Esophagus muscularis mucosa (tissue), 4 donors: ENCODE measurements around the gene TBC1D22A. TPM values are rescaled to one million over a fixed set of nuclear protein-coding genes. Genes with fewer than 3 reads are reported as not detected.

ENCODE experiments used
- DNase-seq: peaks from one replicate; pipeline ENCODE4 v3.0.0-alpha.2; 2017; ENCODE audit errors: extremely low spot score
- H3K27ac ChIP-seq, 4 donors: fragments of 200-600 bp; sonication (generic); replicated peaks in 1 of 4; 1 replicate in 3 of 4; 2 replicates in 1 of 4; pipeline ENCODE4 v1.5.1; 2016 to 2019; ENCODE audit warnings: mild to moderate bottlenecking in 1 of 4
- H3K27me3 ChIP-seq, 4 donors: fragments of 200-600 bp; sonication (generic); one replicate each; pipeline versions ENCODE4 v1.5.1 to v1.6.0; 2016 to 2019
- H3K36me3 ChIP-seq, 4 donors: fragments of 200-600 bp; sonication (generic); one replicate each; pipeline ENCODE4 v1.5.1; 2016 to 2019
- H3K4me1 ChIP-seq, 4 donors: fragments of 200-600 bp; sonication (generic); one replicate each; pipeline ENCODE4 v1.5.1; 2016 to 2019
- H3K4me3 ChIP-seq, 4 donors: fragments of 200-600 bp; sonication (generic); 1 replicate in 2 of 4; 2 replicates in 2 of 4; pipeline ENCODE4 v1.5.1; 2016 to 2019; ENCODE audit warnings: mild to moderate bottlenecking in 4 of 4, moderate library complexity in 1 of 4
- H3K9me3 ChIP-seq, 4 donors: fragments of 200-600 bp; sonication (generic); 1 replicate in 3 of 4; 2 replicates in 1 of 4; pipeline ENCODE4 v1.5.1; 2016 to 2019
- EP300 ChIP-seq: sonication (generic); formaldehyde crosslinking; IDR thresholded peaks from one replicate; pipeline ENCODE4 v1.6.1; 2017; ENCODE audit warnings: antibody characterized with exemption
- POLR2A ChIP-seq: fragments of 450-650 bp; IDR thresholded peaks from one replicate; pipeline ENCODE4 v1.6.1; 2017; ENCODE audit warnings: antibody characterized with exemption, moderate library complexity, mild to moderate bottlenecking, low read depth
- POLR2AphosphoS5 ChIP-seq, 2 donors: sonication (generic); formaldehyde crosslinking; IDR thresholded peaks; one replicate each; pipeline ENCODE4 v1.6.1; 2017; ENCODE audit warnings: antibody characterized with exemption in 2 of 2
- WGBS: methylation state at CpG from one replicate; pipeline ENCODE4 v1.1.5; 2018; 5-methylcytosine and 5-hydroxymethylcytosine counted together
- intact Hi-C: fragments of 100-400 bp; cut with DNase I; formaldehyde crosslinking; loops from one replicate; pipeline ENCODE4 v1.15.1; 2023
- total RNA-seq, 4 donors: library from RNA; depleted of rRNA; stranded (reverse); fragments of >200 nt; gene quantifications; one replicate each; pipeline versions ENCODE4 v1.1.0 to v1.2.1, GENCODE V29; 2016
- TF ChIP-seq, protein P1 (sequence below), 3 experiments: fragments of 200-600 bp in 2 of 3; fragments of 450-650 bp in 1 of 3; sonication (generic) in 2 of 3; IDR thresholded peaks; one replicate each; pipeline ENCODE4 v1.5.1; 2017 to 2019; ENCODE audit warnings: antibody characterized with exemption in 3 of 3, mild to moderate bottlenecking in 2 of 3, moderate library complexity in 1 of 3

TBC1D22A gene
- total RNA-seq, 4 donors from 2014 or later = 15.2 to 20.7 (median 18.8) TPM

DNA sequence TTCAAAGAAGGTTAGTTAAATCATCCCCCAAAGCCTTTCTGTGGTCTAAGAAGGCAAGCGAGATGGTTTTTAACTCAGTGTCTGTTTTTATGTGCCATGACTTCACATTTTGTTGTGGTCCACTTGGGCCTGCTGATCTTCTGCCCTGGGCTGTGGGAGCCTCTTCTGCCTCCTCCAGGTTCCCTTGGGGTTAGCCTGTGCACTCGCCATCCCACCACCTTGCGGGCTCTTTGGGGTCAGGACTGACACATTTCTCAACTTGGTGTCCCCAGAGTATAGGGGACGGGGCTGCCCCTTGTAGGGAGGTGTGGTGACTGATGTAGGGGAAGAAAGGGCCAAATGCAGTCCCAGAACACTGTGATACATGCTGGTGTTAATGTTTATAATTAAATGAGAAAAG is 207.0 kb downstream of the TBC1D22A start:
- H3K9me3 ChIP-seq = no peaks in the 10 kb centered on the region
- no peak overlapping the region for H3K27ac ChIP-seq
- DNase-seq = no peak
- peaks cover 0 to 10% (median 5%) of the 10 kb centered on the region in 4 donors for H3K36me3 ChIP-seq
- H3K4me3 ChIP-seq = no peak overlapping the region
- 94% methylated on average over 4 of the region's 4 CpGs for WGBS
- intact Hi-C loops = no loop called here
- H3K27me3 ChIP-seq = no peaks in the 10 kb centered on the region
- no peak for TF ChIP-seq POLR2A
- TF ChIP-seq POLR2AphosphoS5 (IDR thresholded peaks at IDR 0.05) = no peak
- TF ChIP-seq, protein P1, sequence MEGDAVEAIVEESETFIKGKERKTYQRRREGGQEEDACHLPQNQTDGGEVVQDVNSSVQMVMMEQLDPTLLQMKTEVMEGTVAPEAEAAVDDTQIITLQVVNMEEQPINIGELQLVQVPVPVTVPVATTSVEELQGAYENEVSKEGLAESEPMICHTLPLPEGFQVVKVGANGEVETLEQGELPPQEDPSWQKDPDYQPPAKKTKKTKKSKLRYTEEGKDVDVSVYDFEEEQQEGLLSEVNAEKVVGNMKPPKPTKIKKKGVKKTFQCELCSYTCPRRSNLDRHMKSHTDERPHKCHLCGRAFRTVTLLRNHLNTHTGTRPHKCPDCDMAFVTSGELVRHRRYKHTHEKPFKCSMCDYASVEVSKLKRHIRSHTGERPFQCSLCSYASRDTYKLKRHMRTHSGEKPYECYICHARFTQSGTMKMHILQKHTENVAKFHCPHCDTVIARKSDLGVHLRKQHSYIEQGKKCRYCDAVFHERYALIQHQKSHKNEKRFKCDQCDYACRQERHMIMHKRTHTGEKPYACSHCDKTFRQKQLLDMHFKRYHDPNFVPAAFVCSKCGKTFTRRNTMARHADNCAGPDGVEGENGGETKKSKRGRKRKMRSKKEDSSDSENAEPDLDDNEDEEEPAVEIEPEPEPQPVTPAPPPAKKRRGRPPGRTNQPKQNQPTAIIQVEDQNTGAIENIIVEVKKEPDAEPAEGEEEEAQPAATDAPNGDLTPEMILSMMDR (IDR thresholded peaks at IDR 0.05) = no peak
- TF ChIP-seq EP300 = no peak
- H3K4me1 ChIP-seq = peaks cover 8 to 25% (median 19%) of the 10 kb centered on the region in 4 donors

DNA sequence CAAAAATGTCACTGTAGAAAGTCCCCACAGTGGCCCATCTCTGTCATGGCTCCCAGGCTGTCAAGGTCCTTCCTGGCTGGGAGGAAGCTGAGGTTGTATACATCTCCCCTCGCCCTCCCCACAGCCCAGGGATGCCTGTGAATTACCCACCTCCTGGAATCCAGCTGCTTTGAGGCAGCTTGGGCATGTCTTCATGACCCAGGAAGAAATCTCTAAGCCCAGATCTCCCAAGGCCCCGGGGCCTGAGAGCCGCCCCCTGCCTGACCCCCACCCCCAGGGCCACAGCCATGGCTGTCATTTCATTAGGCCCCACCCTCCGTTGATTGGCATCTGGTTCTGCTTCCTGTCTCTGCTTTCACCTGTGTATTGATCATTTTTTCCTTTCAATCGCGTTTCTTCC is 207.5 kb downstream of the TBC1D22A start:
- Histone ChIP-seq H3K9me3 (no peaks in the 10 kb centered on the region), H3K27ac (no peak overlapping the region), H3K36me3 (peaks cover 0 to 15% (median 10%) of the 10 kb centered on the region in 4 donors), H3K27me3 (no peaks in the 10 kb centered on the region), H3K4me3 (no peak overlapping the region), H3K4me1 (peaks cover 8 to 25% (median 19%) of the 10 kb centered on the region in 4 donors)
- intact Hi-C loops = no loop called here
- TF ChIP-seq, protein P1 (IDR thresholded peaks at IDR 0.05) = no peak
- no peak for TF ChIP-seq POLR2A
- TF ChIP-seq EP300 = no peak
- TF ChIP-seq POLR2AphosphoS5 (IDR thresholded peaks at IDR 0.05) = no peak
- WGBS = 91% methylated on average over 6 of the region's 6 CpGs
- no peak for DNase-seq

DNA sequence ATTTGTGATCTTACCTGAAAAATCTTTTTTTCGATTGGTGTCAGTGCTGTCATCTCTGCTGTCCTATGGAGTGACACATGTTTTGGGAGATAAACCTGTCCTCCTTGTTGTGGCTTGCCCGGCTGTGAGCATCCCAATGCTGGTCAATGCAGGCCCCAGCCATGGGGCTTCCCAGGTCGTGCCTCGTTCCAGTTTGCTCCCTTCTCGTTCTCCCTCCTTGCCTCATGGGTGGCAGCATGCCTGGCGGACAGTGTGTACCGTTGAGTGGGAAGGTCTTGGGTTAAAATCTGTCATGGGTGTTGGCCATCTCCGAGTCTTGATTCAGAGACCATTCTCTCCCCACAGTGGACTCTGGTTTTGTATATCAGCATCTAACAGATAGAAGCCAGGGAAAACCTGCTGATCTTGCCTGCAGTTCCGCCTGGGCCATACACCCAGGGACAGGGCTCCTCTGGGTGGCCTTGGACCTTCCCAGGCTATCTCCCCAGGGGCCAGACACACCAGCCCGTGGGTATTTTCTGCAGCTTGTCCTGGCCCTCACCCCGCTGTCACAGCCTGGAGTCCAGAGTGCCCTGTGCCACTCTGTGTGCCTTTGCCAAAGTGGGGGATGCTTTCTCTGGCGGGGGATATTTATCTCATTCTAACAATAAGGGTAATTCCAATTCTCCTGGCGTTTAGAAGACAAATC is 208.1 kb downstream of the TBC1D22A start:
- Histone ChIP-seq H3K4me3 (no peak overlapping the region), H3K36me3 (peaks cover 0 to 19% (median 15%) of the 10 kb centered on the region in 4 donors), H3K4me1 (peaks cover 8 to 25% (median 19%) of the 10 kb centered on the region in 4 donors), H3K27ac (peak overlapping the region; percentile 13 to 70 (median 42)), H3K27me3 (no peaks in the 10 kb centered on the region), H3K9me3 (no peaks in the 10 kb centered on the region)
- DNase-seq = no peak
- intact Hi-C loops = no loop called here
- no peak for TF ChIP-seq POLR2A
- TF ChIP-seq POLR2AphosphoS5 (IDR thresholded peaks at IDR 0.05) = no peak
- TF ChIP-seq, protein P1 (IDR thresholded peaks at IDR 0.05) = no peak
- TF ChIP-seq EP300 = no peak
- WGBS = 90% methylated on average over 13 of the region's 13 CpGs

DNA sequence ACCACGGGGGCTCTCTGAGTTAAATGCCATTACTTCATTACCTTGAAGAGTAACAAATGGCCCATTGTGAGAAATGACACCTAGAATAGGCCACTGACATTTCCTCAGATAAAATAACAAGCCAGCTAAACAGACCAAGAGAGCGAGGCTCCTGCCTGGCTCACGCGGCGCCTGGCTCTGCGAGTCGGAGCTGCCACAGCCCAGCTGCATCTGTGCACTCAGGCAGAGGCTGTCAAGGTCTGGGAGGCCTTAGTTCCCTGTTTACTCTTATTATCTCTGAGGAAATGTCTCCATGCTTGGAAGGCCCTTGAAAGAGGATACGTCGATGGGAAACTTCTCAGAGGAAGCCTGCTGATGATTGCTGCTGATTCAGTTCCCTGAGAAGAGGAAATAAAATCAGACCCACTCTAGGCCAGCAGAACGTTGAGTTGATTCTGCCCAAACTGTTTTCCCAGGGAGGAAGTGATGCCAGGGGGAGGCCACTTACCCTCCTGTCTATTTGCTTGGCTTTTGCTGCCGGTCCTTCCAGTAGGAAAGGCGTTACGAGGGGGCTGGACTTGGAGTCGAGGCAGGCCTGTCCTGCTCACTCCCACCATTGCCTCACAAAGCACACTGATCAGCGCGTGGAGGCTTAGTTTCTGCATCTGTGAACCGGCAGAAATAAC is 208.8 kb downstream of the TBC1D22A start:
- Histone ChIP-seq H3K27me3 (no peaks in the 10 kb centered on the region), H3K4me1 (peaks cover 8 to 25% (median 19%) of the 10 kb centered on the region in 4 donors), H3K27ac (peak overlapping the region; percentile 13 to 70 (median 50)), H3K4me3 (no peak overlapping the region), H3K36me3 (peaks cover 0 to 22% (median 17%) of the 10 kb centered on the region in 4 donors), H3K9me3 (no peaks in the 10 kb centered on the region)
- peak; percentile 33 to 39 for TF ChIP-seq POLR2AphosphoS5 (IDR thresholded peaks at IDR 0.05)
- TF ChIP-seq, protein P1 (IDR thresholded peaks at IDR 0.05) = no peak
- TF ChIP-seq EP300 = no peak
- TF ChIP-seq POLR2A = no peak
- DNase-seq = no peak
- WGBS = 75% methylated on average over 15 of the region's 17 CpGs
- intact Hi-C loops = no loop called here
